K562 (cell line): Measurements from ENCODE around the gene CTPS2. TPM values are rescaled to one million over a fixed set of nuclear protein-coding genes. Genes with fewer than 3 reads are reported as not detected.

ENCODE experiments used
- ADNP ChIP-seq: fragments of 200-800 bp; sonication (Bioruptor generic); IDR thresholded peaks from 2 replicates; pipeline ENCODE4 v1.6.1; 2016; ENCODE audit warnings: missing genetic modification characterization, missing compliant biosample characterization
- CBFB ChIP-seq: sonication (generic); formaldehyde crosslinking; IDR thresholded peaks from 2 replicates; pipeline ENCODE4 v1.4.0; 2020; ENCODE audit warnings: mild to moderate bottlenecking, missing genetic modification reagents
- CREM ChIP-seq: IDR thresholded peaks from 2 replicates; pipeline ENCODE4 v1.6.1; 2014; ENCODE audit warnings: antibody characterized with exemption, low read depth
- E2F3 ChIP-seq: fragments of 250-450 bp; sonication (Bioruptor Pico); IDR thresholded peaks from 2 replicates; pipeline ENCODE4 v1.4.0; 2020; ENCODE audit warnings: mild to moderate bottlenecking
- E2F6 ChIP-seq, 2 experiments: IDR thresholded peaks; 2 replicates each; pipeline ENCODE4 v1.6.1; 2011; ENCODE audit warnings: borderline replicate concordance in 1 of 2, control low read depth in 1 of 2, low read depth in 1 of 2, low read length in 1 of 2, mild to moderate bottlenecking in 1 of 2, mixed read lengths in 1 of 2, moderate library complexity in 1 of 2; ENCODE audit not compliant: insufficient read depth in 1 of 2, insufficient read length in 1 of 2, poor library complexity in 1 of 2, severe bottlenecking in 1 of 2; ENCODE audit errors: extremely low read depth in 1 of 2
- GABPB2 ChIP-seq: fragments of 250-450 bp; sonication (Bioruptor Pico); conservative IDR thresholded peaks from 2 replicates; pipeline ENCODE4 v1.5.1; 2021; ENCODE audit warnings: mild to moderate bottlenecking
- GTF2B ChIP-seq: IDR thresholded peaks from 2 replicates; pipeline ENCODE4 v1.6.1; 2011; ENCODE audit not compliant: insufficient read length; ENCODE audit errors: extremely low read depth
- HOMEZ ChIP-seq: fragments of 250-450 bp; sonication (Bioruptor Pico); IDR thresholded peaks from 2 replicates; pipeline ENCODE4 v1.4.0; 2020; ENCODE audit warnings: mild to moderate bottlenecking, moderate library complexity
- HOXB6 ChIP-seq: fragments of 250-450 bp; sonication (Bioruptor Pico); IDR thresholded peaks from 2 replicates; pipeline ENCODE4 v1.5.1; 2022; ENCODE audit warnings: mild to moderate bottlenecking, borderline replicate concordance
- JUN ChIP-seq, 2 experiments: sonication (generic) in 1 of 2; formaldehyde crosslinking in 1 of 2; IDR thresholded peaks; 2 replicates each; pipeline versions ENCODE4 v1.6.1 to v1.8.0; 2012 to 2022; ENCODE audit warnings: borderline replicate concordance in 2 of 2, mild to moderate bottlenecking in 2 of 2, improper control_type of control experiment in 1 of 2, low read depth in 1 of 2, low read length in 1 of 2, missing genetic modification reagents in 1 of 2
- NBN ChIP-seq: fragments of 450-650 bp; IDR thresholded peaks from 2 replicates; pipeline ENCODE4 v1.6.1; 2016; ENCODE audit warnings: low read depth, mild to moderate bottlenecking
- NELFE ChIP-seq: IDR thresholded peaks from 2 replicates; pipeline ENCODE4 v1.6.1; 2011; ENCODE audit warnings: mild to moderate bottlenecking; ENCODE audit not compliant: insufficient read depth, insufficient read length
- NR0B1 ChIP-seq: fragments of 450-650 bp; IDR thresholded peaks from one replicate; pipeline ENCODE4 v1.6.1; 2018; ENCODE audit warnings: mild to moderate bottlenecking, moderate library complexity; ENCODE audit not compliant: partially characterized antibody
- PHTF2 ChIP-seq: fragments of 250-450 bp; sonication (Bioruptor Pico); IDR thresholded peaks from 2 replicates; pipeline ENCODE4 v1.5.0; 2021; ENCODE audit warnings: mild to moderate bottlenecking
- TCF7L2 ChIP-seq: fragments of 150-350 bp; IDR thresholded peaks from 2 replicates; pipeline ENCODE4 v1.6.1; 2016; ENCODE audit warnings: low read depth, mild to moderate bottlenecking, low read length, moderate library complexity
- THRAP3 ChIP-seq: fragments of 450-650 bp; IDR thresholded peaks from 2 replicates; pipeline ENCODE4 v1.6.1; 2016; ENCODE audit warnings: mild to moderate bottlenecking, inconsistent platforms, borderline replicate concordance
- ZBTB11 ChIP-seq, 3 experiments: fragments of 200-800 bp in 1 of 3; fragments of 250-450 bp in 1 of 3; fragments of 450-650 bp in 1 of 3; sonication (Bioruptor Pico) in 1 of 3; sonication (Bioruptor generic) in 1 of 3; formaldehyde crosslinking in 1 of 3; IDR thresholded peaks; 2 replicates each; pipeline versions ENCODE4 v1.6.1 to v1.8.0; 2016 to 2022; ENCODE audit warnings: mild to moderate bottlenecking in 2 of 3, missing genetic modification characterization in 2 of 3, missing compliant biosample characterization in 1 of 3, moderate library complexity in 1 of 3
- ZNF561 ChIP-seq: fragments of 450-650 bp; formaldehyde crosslinking; conservative IDR thresholded peaks from 2 replicates; pipeline ENCODE4 v1.4.0; 2020; ENCODE audit warnings: mild to moderate bottlenecking, moderate library complexity
- polyA plus RNA-seq, 8 experiments: library from polyadenylated mRNA; depleted of rRNA in 4 of 8; stranded (reverse) in 5 of 8; unstranded in 3 of 8; fragments of >200 nt; fragmentation: Nextera tagmentation in 2 of 8; fragmentation: Illumina TruSeq in 1 of 8; extraction: Ambion mirVana in 2 of 8; extraction: Trizol in 1 of 8; gene quantifications; 2 replicates each; pipeline versions ENCODE4 v1.2.1 to v1.2.3, GENCODE V29; 2011 to 2014; ENCODE audit warnings: inconsistent platforms in 1 of 8, missing spikeins in 1 of 8
- total RNA-seq, 7 experiments: library from RNA; depleted of rRNA in 6 of 7; stranded (reverse); fragments of >200 nt in 6 of 7; fragmentation: Illumina TruSeq in 2 of 7; extraction: Trizol in 2 of 7; gene quantifications; 2 replicates each; pipeline versions ENCODE4 v1.2.1 to v1.2.3, GENCODE V29; 2011 to 2021; ENCODE audit warnings: low replicate concordance in 1 of 7

Gene CTPS2
- total and polyA plus RNA-seq, 9 of the 15 experiments (the other 6 are each of a cell fraction or from before 2014, with no cell fraction given), result 5.4 to 19.5 (median 14.1) TPM

- TF ChIP-seq TCF7L2, result no peak
- no peak for TF ChIP-seq HOMEZ (CRISPR knock-in tag)
- TF ChIP-seq GABPB2 (CRISPR knock-in tag), result no peak
- TF ChIP-seq ZBTB11 (CRISPR knock-in tag; IDR thresholded peaks at IDR 0.05), result peak in 2 of 3 experiments; percentile 24 to 70; a peak in 2 of 6 replicates
- TF ChIP-seq NBN, result peak; percentile 79
- TF ChIP-seq CREM, result peak; percentile 99
- no peak for TF ChIP-seq GTF2B
- TF ChIP-seq PHTF2, result no peak
- no peak for TF ChIP-seq ADNP (tag)
- TF ChIP-seq NR0B1, result no peak
- peak; percentile 44; the same call in 1 of the 2 replicates for TF ChIP-seq JUN (IDR thresholded peaks at IDR 0.05; ENCODE audit: borderline replicate concordance, low read depth, low read length)
- TF ChIP-seq JUN (CRISPR knock-in tag; IDR thresholded peaks at IDR 0.05; ENCODE audit: borderline replicate concordance), result peak; percentile 67; the same call in 1 of the 2 replicates
- no peak for TF ChIP-seq E2F3
- no peak for TF ChIP-seq CBFB
- TF ChIP-seq NELFE, result no peak
- TF ChIP-seq THRAP3, result no peak
- TF ChIP-seq HOXB6 (CRISPR knock-in tag), result no peak
- peak in 1 of 2 experiments; percentile 24 for TF ChIP-seq E2F6 (IDR thresholded peaks at IDR 0.05; ENCODE audit: borderline replicate concordance in 1 of 2, extremely low read depth in 1 of 2, insufficient read depth in 1 of 2, insufficient read length in 1 of 2, low read depth in 1 of 2, low read length in 1 of 2, poor library complexity in 1 of 2, severe bottlenecking in 1 of 2)
- TF ChIP-seq ZNF561 (CRISPR knock-in tag), result no peak
Measured at GRCh38 chrX:16719334-16720084, 7.0 kb upstream of the CTPS2 start, which contains the start of gene SYAP1 (continued).
